ENCODE measurements around the gene MANF. TPM values are rescaled to one million over a fixed set of nuclear protein-coding genes. Genes with fewer than 3 reads are reported as not detected.

Gene MANF
- total RNA-seq, 3 donors from 2014 or later (not counting 1 experiment from before 2014, with no cell fraction given), result 51.7 to 58.6 (median 58.3) TPM

DNA sequence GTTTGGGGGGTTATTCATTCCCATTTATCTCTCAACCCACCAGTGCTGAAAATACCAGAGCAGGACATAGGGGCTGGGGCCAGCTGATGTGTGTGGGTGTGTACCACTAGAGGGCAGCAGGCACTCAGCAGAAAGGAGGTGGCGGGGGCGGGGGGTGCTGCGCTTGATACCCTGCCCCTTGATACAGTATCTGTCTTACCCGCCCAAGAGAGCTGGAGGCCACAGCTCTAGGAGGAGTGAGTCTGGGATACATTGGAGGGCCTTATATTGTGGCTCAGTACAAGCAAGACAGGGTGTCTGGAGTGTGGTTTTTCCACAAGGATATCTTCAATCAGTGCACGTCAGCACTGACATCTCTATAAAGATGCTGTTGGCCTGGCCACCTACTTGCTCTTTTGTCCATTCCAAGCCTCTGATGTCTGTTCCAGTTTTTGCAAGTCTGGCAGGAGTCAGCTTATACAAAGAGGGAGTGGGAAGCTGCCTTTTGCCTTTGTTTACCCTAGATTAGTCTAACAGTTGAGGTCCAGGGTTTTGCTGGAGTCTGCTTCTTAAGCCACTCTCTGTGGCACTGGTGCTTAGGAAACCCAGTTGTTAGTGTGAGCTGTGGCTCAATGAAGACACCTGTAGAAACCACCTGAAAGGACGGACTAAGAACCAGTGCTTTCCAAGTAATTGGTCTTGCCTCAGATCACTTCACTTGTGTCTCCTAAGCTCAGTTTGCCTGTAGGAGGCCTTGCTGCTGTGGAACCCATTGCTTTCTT lies 4.5 kb downstream of the MANF start:
- Histone ChIP-seq H3K9me3 (ENCODE audit: control insufficient read depth, insufficient read depth, low read length) (no peaks in the 10 kb centered on the region), H3K4me1 (ENCODE audit: control insufficient read depth, insufficient read depth, low read length) (peaks cover 63% of the 10 kb centered on the region), H3K36me3 (ENCODE audit: control insufficient read depth, insufficient read depth, low read length) (peaks cover 43% of the 10 kb centered on the region), H3K4me3 (ENCODE audit: low read length) (no peak overlapping the region), H3K27me3 (ENCODE audit: control insufficient read depth, insufficient read depth, low read length) (no peaks in the 10 kb centered on the region), H3K27ac (ENCODE audit: low read length) (no peak overlapping the region)
- TF ChIP-seq, protein P1, sequence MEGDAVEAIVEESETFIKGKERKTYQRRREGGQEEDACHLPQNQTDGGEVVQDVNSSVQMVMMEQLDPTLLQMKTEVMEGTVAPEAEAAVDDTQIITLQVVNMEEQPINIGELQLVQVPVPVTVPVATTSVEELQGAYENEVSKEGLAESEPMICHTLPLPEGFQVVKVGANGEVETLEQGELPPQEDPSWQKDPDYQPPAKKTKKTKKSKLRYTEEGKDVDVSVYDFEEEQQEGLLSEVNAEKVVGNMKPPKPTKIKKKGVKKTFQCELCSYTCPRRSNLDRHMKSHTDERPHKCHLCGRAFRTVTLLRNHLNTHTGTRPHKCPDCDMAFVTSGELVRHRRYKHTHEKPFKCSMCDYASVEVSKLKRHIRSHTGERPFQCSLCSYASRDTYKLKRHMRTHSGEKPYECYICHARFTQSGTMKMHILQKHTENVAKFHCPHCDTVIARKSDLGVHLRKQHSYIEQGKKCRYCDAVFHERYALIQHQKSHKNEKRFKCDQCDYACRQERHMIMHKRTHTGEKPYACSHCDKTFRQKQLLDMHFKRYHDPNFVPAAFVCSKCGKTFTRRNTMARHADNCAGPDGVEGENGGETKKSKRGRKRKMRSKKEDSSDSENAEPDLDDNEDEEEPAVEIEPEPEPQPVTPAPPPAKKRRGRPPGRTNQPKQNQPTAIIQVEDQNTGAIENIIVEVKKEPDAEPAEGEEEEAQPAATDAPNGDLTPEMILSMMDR (IDR thresholded peaks at IDR 0.05), result peak; percentile 61
- Mint-ChIP-seq H3K27me3 (ENCODE audit: low read depth in 2 of 2) (no peaks in the 10 kb centered on the region), H3K4me1 (peaks cover 43 to 56% of the 10 kb centered on the region in 2 donors), H3K27ac (peak overlapping the region; percentile 62 to 75), H3K4me3 (no peak overlapping the region), H3K36me3 (peaks cover 6% of the 10 kb centered on the region), H3K9me3 (no peaks in the 10 kb centered on the region)
- WGBS (ENCODE audit: insufficient coverage), result 87% methylated on average over 6 of the region's 6 CpGs
- DNase-seq (peak in 1 of 2 donors; percentile 81), ATAC-seq (no peak)
- intact Hi-C loops (cut with micrococcal nuclease), result loop anchor here (2.0 to 10.0 kb wide), 4 partner anchors 293 to 1035 kb away; partner anchors contain the start of genes CYB561D2, MAPKAPK3, NPRL2 and TMEM115

DNA sequence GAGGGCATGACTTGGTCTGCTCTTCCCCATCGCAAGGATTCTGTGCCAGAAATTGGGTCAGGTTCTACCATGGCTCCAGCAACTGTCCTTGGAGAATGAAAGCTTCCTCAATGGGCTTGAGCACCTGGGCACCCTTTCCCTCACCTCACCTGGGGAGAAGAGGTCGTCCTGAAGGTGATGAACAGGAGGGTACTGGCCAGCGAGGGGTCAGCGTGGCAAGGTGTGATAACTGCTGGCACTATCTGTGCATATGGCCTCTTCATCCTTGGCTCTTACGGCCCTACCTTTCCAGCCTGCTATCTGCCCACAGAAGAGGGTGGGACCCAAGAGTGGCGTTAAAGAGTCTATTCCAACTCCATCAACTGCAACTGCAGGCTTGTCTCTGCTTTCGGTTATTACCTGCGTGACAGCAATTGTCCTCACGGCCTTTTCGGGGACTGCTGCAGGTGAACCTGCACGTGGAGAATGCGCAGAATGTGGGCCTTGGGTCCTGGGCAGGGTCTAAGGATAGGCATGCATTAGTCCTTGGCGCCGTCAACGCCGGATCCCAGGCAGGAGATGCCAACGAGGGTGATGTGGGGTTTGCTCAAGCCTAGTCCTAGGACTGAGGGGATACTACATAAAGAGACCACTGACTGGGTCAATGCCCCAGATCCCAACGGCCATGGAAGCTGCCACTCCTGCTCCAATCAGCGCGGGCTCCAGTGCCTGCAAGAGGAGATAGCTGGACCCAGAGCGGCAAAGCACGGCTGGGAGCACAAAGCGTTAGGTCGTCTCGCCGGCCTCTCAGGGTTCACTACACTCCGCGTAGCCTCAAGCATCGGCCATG lies 5.4 kb downstream of the MANF start:
- Mint-ChIP-seq H3K27me3 (ENCODE audit: low read depth in 2 of 2) (no peaks in the 10 kb centered on the region), H3K4me1 (peaks cover 46 to 56% of the 10 kb centered on the region in 2 donors), H3K4me3 (peak overlapping the region; percentile 67), H3K36me3 (peaks cover 6% of the 10 kb centered on the region), H3K27ac (peak overlapping the region; percentile 79 to 81), H3K9me3 (no peaks in the 10 kb centered on the region)
- ATAC-seq (peak in 2 of 3 donors; percentile 1 to 3), DNase-seq (no peak)
- TF ChIP-seq, protein P1 (IDR thresholded peaks at IDR 0.05), result no peak
- Histone ChIP-seq H3K9me3 (ENCODE audit: control insufficient read depth, insufficient read depth, low read length) (no peaks in the 10 kb centered on the region), H3K36me3 (ENCODE audit: control insufficient read depth, insufficient read depth, low read length) (peaks cover 51% of the 10 kb centered on the region), H3K27me3 (ENCODE audit: control insufficient read depth, insufficient read depth, low read length) (no peaks in the 10 kb centered on the region), H3K27ac (ENCODE audit: low read length) (peak overlapping the region; percentile 68), H3K4me1 (ENCODE audit: control insufficient read depth, insufficient read depth, low read length) (peaks cover 64% of the 10 kb centered on the region), H3K4me3 (ENCODE audit: low read length) (peak overlapping the region; percentile 28)
- intact Hi-C loops (cut with micrococcal nuclease), result loop anchor here (1.0 to 2.0 kb wide), 3 partner anchors 110 to 774 kb away; partner anchors contain the start of genes DCAF1 and MAPKAPK3
- WGBS (ENCODE audit: insufficient coverage), result 43% methylated on average over 29 of the region's 29 CpGs

DNA sequence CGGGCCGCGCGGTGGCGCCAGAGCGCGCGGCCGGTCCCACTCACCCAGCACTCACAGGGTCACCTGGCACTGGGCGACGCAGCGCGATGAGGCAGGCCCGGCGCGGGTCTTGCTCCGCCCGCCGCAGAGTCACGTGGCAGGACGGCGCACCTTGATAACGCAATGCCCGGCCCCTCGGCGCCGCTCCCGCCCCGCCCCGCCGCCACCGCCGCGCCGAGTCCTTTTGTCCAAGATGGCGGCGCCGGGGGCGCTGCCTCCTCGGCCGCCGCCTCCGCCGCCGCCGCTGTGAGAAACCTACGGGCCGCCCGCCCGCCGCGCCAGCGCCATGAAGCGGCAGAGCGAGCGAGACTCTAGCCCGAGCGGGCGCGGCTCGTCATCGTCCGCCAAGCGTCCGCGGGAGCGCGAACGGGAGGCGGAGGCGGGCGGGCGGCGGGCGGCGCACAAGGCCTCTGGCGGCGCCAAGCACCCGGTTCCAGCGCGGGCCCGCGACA lies 6.0 kb downstream of the MANF start, which contains the start of gene RBM15B:
Gene RBM15B (plus strand): TSS at position 211 of the 491 bp plus-strand sequence. CDS start 115 bp downstream, at position 326.
- Mint-ChIP-seq H3K36me3 (peaks cover 6% of the 10 kb centered on the region), H3K27ac (peak within 1 kb of the TSS; percentile 81 to 82), H3K9me3 (no peaks in the 10 kb centered on the region), H3K27me3 (ENCODE audit: low read depth in 2 of 2) (no peaks in the 10 kb centered on the region), H3K4me3 (peak within 1 kb of the TSS; percentile 81), H3K4me1 (peaks cover 40 to 51% of the 10 kb centered on the region in 2 donors)
- Histone ChIP-seq H3K4me3 (ENCODE audit: low read length) (peak within 1 kb of the TSS; percentile 47), H3K27ac (ENCODE audit: low read length) (peak within 1 kb of the TSS; percentile 77), H3K36me3 (ENCODE audit: control insufficient read depth, insufficient read depth, low read length) (peaks cover 58% of the 10 kb centered on the region), H3K4me1 (ENCODE audit: control insufficient read depth, insufficient read depth, low read length) (peaks cover 64% of the 10 kb centered on the region), H3K9me3 (ENCODE audit: control insufficient read depth, insufficient read depth, low read length) (no peaks in the 10 kb centered on the region), H3K27me3 (ENCODE audit: control insufficient read depth, insufficient read depth, low read length) (no peaks in the 10 kb centered on the region)
- TF ChIP-seq, protein P1 (IDR thresholded peaks at IDR 0.05), result peak; percentile 82
- intact Hi-C loops (cut with micrococcal nuclease), result loop anchor here (1.0 to 2.0 kb wide), 3 partner anchors 109 to 774 kb away; partner anchors contain the start of genes DCAF1 and MAPKAPK3
- WGBS (ENCODE audit: insufficient coverage), result under 1% methylated on average over 83 of the region's 83 CpGs
- ATAC-seq (peak; percentile 93 to 99 (median 94)), DNase-seq (peak; percentile 97 to 98)

Measured in natural killer cell (primary cell).